Measurements from ENCODE around the gene WNT3A.

Gene WNT3A

GRCh38 chr1:227987181-227987580, 19.6 kb upstream of the WNT3A start:
- no peak for ATAC-seq
- TF ChIP-seq ZNF565 (CRISPR knock-in tag; conservative IDR thresholded peaks at IDR 0.05; ENCODE audit: low read depth), result no peak
- no peak for TF ChIP-seq ZNF70 (CRISPR knock-in tag; IDR thresholded peaks at IDR 0.05)
- no peak for TF ChIP-seq BACH2 (CRISPR knock-in tag; IDR thresholded peaks at IDR 0.05; ENCODE audit: borderline replicate concordance)
- no peak for TF ChIP-seq PPARA (CRISPR knock-in tag; IDR thresholded peaks at IDR 0.05; ENCODE audit: borderline replicate concordance)
- no peak for TF ChIP-seq OSR1 (CRISPR knock-in tag; IDR thresholded peaks at IDR 0.05)
- TF ChIP-seq ISL1 (CRISPR knock-in tag; IDR thresholded peaks at IDR 0.05), result no peak
- TF ChIP-seq POU6F1 (CRISPR knock-in tag; IDR thresholded peaks at IDR 0.05; ENCODE audit: borderline replicate concordance, low read depth), result no peak
- no peak for TF ChIP-seq ESRRG (CRISPR knock-in tag; IDR thresholded peaks at IDR 0.05)
- TF ChIP-seq CREB5 (CRISPR knock-in tag; IDR thresholded peaks at IDR 0.05; ENCODE audit: low read depth), result no peak
- no peak for TF ChIP-seq TOX (CRISPR knock-in tag; IDR thresholded peaks at IDR 0.05; ENCODE audit: borderline replicate concordance)
- no peak for TF ChIP-seq PATZ1 (CRISPR knock-in tag; IDR thresholded peaks at IDR 0.05; ENCODE audit: borderline replicate concordance)
- no peak for TF ChIP-seq SNAI2 (CRISPR knock-in tag; IDR thresholded peaks at IDR 0.05)
- no peak for TF ChIP-seq ARNTL (CRISPR knock-in tag; IDR thresholded peaks at IDR 0.05; ENCODE audit: borderline replicate concordance, low read depth)
- TF ChIP-seq ZC3H10 (CRISPR knock-in tag; IDR thresholded peaks at IDR 0.05), result no peak

DNA sequence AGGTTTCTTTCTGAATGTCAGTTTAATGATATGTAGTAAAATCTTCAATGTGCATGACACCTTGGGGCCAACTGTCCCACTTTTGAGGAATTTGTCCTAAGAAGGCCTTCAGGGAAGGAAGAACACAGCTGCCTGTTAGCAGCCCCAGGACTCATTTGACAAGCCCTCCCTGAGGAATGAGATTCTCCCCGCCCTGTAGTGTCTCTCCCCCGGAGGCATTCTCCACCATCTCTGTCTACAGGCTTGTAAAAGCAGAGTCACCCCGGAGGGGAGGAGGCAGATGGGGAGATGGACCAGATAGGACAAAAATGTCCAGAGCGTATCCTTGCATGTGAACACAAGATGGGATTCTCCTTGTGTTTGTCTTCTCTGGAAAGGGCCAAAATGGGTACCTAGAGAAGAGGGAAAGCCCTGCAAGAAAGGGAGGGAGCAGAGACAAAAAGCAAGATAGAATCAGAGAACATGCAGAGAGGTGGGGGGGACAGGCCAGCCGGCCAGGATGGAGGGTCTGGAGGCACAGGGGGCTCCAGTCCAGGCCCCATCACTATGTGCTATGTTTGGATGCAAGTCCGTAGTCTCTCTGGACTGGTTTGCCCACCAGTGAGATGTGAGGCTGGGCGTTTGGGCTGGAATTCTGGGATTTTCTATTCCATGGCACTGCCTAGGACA, 12.0 kb upstream of the WNT3A start:
- TF ChIP-seq PATZ1 (CRISPR knock-in tag; IDR thresholded peaks at IDR 0.05; ENCODE audit: borderline replicate concordance) (no peak), PPARA (CRISPR knock-in tag; IDR thresholded peaks at IDR 0.05; ENCODE audit: borderline replicate concordance) (no peak), ISL1 (CRISPR knock-in tag; IDR thresholded peaks at IDR 0.05) (no peak), ZNF70 (CRISPR knock-in tag; IDR thresholded peaks at IDR 0.05) (no peak), CSRNP3 (CRISPR knock-in tag; IDR thresholded peaks at IDR 0.05) (no peak)
- no peak for ATAC-seq

GRCh38 chr1:227996187-227996950, 10.4 kb upstream of the WNT3A start:
- no peak for TF ChIP-seq ZFP3 (CRISPR knock-in tag; IDR thresholded peaks at IDR 0.05)
- no peak for ATAC-seq

DNA sequence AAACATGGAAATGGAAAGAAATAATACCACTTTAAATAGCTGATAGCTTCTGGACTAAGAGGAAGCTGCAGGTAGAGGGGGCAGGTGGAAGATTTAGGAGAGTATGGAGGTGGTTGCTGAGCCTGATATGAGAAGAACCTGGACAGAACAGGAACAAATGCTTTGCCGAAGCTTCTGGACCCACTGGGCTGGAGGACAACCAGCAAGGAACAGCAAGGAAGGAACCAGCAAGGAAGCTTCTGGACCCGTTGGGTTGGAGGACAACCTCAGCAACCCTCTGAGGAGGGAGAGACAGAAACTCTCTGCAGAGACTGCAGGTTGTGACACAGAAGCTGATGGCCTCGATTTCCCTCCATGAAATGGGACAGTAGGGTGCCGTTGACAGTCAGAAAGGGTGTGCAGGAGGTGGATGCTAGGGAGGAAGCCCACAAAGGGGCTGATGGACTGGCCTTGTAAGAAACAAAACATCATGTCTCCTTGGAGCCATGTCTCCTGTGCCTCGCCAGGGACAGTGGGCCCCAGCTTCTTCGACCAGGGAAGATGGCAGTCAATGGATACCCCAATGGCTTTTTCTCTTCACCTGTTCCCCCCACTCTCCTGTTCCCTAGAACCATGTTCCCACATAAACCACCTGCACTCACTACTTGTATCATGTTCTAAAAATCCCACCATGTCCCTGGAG, 8.3 kb upstream of the WNT3A start:
- ATAC-seq, result no peak
- no peak for TF ChIP-seq ZC3H10 (CRISPR knock-in tag; IDR thresholded peaks at IDR 0.05)
- TF ChIP-seq TOX (CRISPR knock-in tag; IDR thresholded peaks at IDR 0.05; ENCODE audit: borderline replicate concordance), result no peak
- no peak for TF ChIP-seq BACH2 (CRISPR knock-in tag; IDR thresholded peaks at IDR 0.05; ENCODE audit: borderline replicate concordance)
- TF ChIP-seq PATZ1 (CRISPR knock-in tag; IDR thresholded peaks at IDR 0.05; ENCODE audit: borderline replicate concordance), result no peak
- no peak for TF ChIP-seq CSRNP3 (CRISPR knock-in tag; IDR thresholded peaks at IDR 0.05)
- no peak for TF ChIP-seq ZNF565 (CRISPR knock-in tag; conservative IDR thresholded peaks at IDR 0.05; ENCODE audit: low read depth)
- TF ChIP-seq OSR1 (CRISPR knock-in tag; IDR thresholded peaks at IDR 0.05), result no peak
- TF ChIP-seq PPARA (CRISPR knock-in tag; IDR thresholded peaks at IDR 0.05; ENCODE audit: borderline replicate concordance), result no peak
- no peak for TF ChIP-seq ZNF70 (CRISPR knock-in tag; IDR thresholded peaks at IDR 0.05)
- TF ChIP-seq RARB (CRISPR knock-in tag; IDR thresholded peaks at IDR 0.05), result no peak
- no peak for TF ChIP-seq GLIS3 (CRISPR knock-in tag; IDR thresholded peaks at IDR 0.05)
- no peak for TF ChIP-seq ZFP3 (CRISPR knock-in tag; IDR thresholded peaks at IDR 0.05)
- TF ChIP-seq ARNTL (CRISPR knock-in tag; IDR thresholded peaks at IDR 0.05; ENCODE audit: borderline replicate concordance, low read depth), result no peak
- TF ChIP-seq ISL1 (CRISPR knock-in tag; IDR thresholded peaks at IDR 0.05), result no peak
